CD4-positive, alpha-beta memory T cell (primary cell): Measurements from ENCODE around the gene C20orf204. TPM values are rescaled to one million over a fixed set of nuclear protein-coding genes. Genes with fewer than 3 reads are reported as not detected.
A peak's percentile ranks its signal among the peaks of the same experiment; 100 is the strongest.

Experiments used
- CTCF ChIA-PET: fragments of 350-600 bp; sonication (Branson Sonifier 250); formaldehyde crosslinking; loops from one replicate; lab custom pipeline; 2021; ENCODE audit warnings: inconsistent platforms; ENCODE audit not compliant: partially characterized antibody; lab: Charles Lee
- POLR2A ChIA-PET: fragments of 350-600 bp; sonication (Branson Sonifier 250); formaldehyde crosslinking; loops from one replicate; lab custom pipeline; 2021; ENCODE audit not compliant: partially characterized antibody; lab: Charles Lee
- DNase-seq, 5 donors: peaks; one replicate each; pipeline versions ENCODE4 v3.0.0 to v3.0.0-alpha.2; 2020 to 2022; ENCODE audit warnings: mixed read lengths in 1 of 5
- H3K27ac ChIP-seq: one replicate; pipeline ENCODE4 v1.7.0; 2013; ENCODE audit warnings: low read depth, low read length
- H3K27me3 ChIP-seq: 2 replicates; pipeline ENCODE4 v1.7.0; 2013; ENCODE audit warnings: mild to moderate bottlenecking, low read length, moderate library complexity; ENCODE audit not compliant: insufficient read depth
- H3K36me3 ChIP-seq: 2 replicates; pipeline ENCODE4 v1.7.0; 2013; ENCODE audit warnings: mild to moderate bottlenecking, low read length, moderate library complexity; ENCODE audit not compliant: insufficient read depth
- H3K4me1 ChIP-seq: 2 replicates; pipeline ENCODE4 v1.7.0; 2013; ENCODE audit warnings: mild to moderate bottlenecking, low read length, moderate library complexity; ENCODE audit not compliant: insufficient read depth
- H3K4me3 ChIP-seq, 2 donors: one replicate each; pipeline ENCODE4 v1.7.0; 2013; ENCODE audit warnings: low read length in 2 of 2, mild to moderate bottlenecking in 1 of 2
- H3K9me3 ChIP-seq, 2 donors: one replicate each; pipeline ENCODE4 v1.7.0; 2013; ENCODE audit warnings: low read length in 2 of 2, control low read depth in 1 of 2; ENCODE audit not compliant: control insufficient read depth in 1 of 2
- H3K27ac Mint-ChIP-seq, 7 donors: one replicate each; pipeline ENCODE4 v1.8.0; 2020 to 2021; ENCODE audit warnings: mixed read lengths in 7 of 7, mild to moderate bottlenecking in 6 of 7, inconsistent platforms in 3 of 7, moderate library complexity in 3 of 7
- H3K27me3 Mint-ChIP-seq, 2 donors: one replicate each; pipeline ENCODE4 v1.8.0; 2020 to 2021; ENCODE audit warnings: mixed read lengths in 2 of 2
- H3K36me3 Mint-ChIP-seq, 2 donors: one replicate each; pipeline ENCODE4 v1.8.0; 2020 to 2021; ENCODE audit warnings: mixed read lengths in 2 of 2, inconsistent platforms in 1 of 2, mild to moderate bottlenecking in 1 of 2
- H3K4me1 Mint-ChIP-seq, 4 donors: one replicate each; pipeline ENCODE4 v1.8.0; 2020 to 2021; ENCODE audit warnings: mixed read lengths in 4 of 4, mild to moderate bottlenecking in 1 of 4
- H3K4me3 Mint-ChIP-seq, 8 donors: one replicate each; pipeline ENCODE4 v1.8.0; 2020 to 2021; ENCODE audit warnings: mixed read lengths in 8 of 8, mild to moderate bottlenecking in 7 of 8, moderate library complexity in 6 of 8, inconsistent platforms in 3 of 8
- H3K9me3 Mint-ChIP-seq, 8 donors: one replicate each; pipeline ENCODE4 v1.8.0; 2020 to 2021; ENCODE audit warnings: mixed read lengths in 8 of 8, mild to moderate bottlenecking in 5 of 8, inconsistent platforms in 3 of 8, moderate library complexity in 1 of 8
- intact Hi-C: fragments of 100-400 bp; cut with micrococcal nuclease; formaldehyde crosslinking; loops from one replicate; pipeline ENCODE4 v1.15.1; 2023
- polyA plus RNA-seq, 2 donors: library from polyadenylated mRNA; unstranded; fragments of 300-500 nt; fragmentation: Illumina TruSeq; gene quantifications; one replicate each; pipeline ENCODE4 v1.2.3, GENCODE V29; 2021
- total RNA-seq, 2 experiments: library from RNA; stranded (reverse); gene quantifications; one replicate each; pipeline ENCODE4 v1.2.3, GENCODE V29; 2021

C20orf204 gene
- total and polyA plus RNA-seq, 4 experiments from 2014 or later: 0.22 to 4.1 (median 3.7) TPM; not detected in 1

GRCh38 chr20:64071341-64072332 lies 35.7 kb downstream of the C20orf204 start:
- intact Hi-C loops: no loop called here
- CTCF ChIA-PET: interaction anchor here (0.7 to 1.5 kb wide), 2 partner anchors 17 to 575 kb away, joined by 3 to 4 read pairs; no protein-coding TSS in a partner anchor
- Histone ChIP-seq H3K4me1 (peaks cover 38% of the 10 kb centered on the region), H3K9me3 (no peaks in the 10 kb centered on the region), H3K36me3 (peaks cover 29% of the 10 kb centered on the region), H3K27ac (no peak overlapping the region), H3K4me3 (no peak overlapping the region), H3K27me3 (no peaks in the 10 kb centered on the region)
- DNase-seq: no peak
- H3K4me1 Mint-ChIP-seq: peaks cover 3 to 34% (median 15%) of the 10 kb centered on the region in 4 donors
- no peak overlapping the region for H3K4me3 Mint-ChIP-seq
- POLR2A ChIA-PET: interaction anchor here (0.5 to 1.7 kb wide), 2 partner anchors 12 to 33 kb away, joined by 3 to 6 read pairs; partner anchors contain the start of gene LKAAEAR1
- no peaks in the 10 kb centered on the region for H3K27me3 Mint-ChIP-seq
- peak overlapping the region in 2 of 7 donors; percentile 9 to 41 for H3K27ac Mint-ChIP-seq
- H3K36me3 Mint-ChIP-seq: peaks cover 0 to 24% of the 10 kb centered on the region in 2 donors
- H3K9me3 Mint-ChIP-seq: no peaks in the 10 kb centered on the region

- H3K4me3 Mint-ChIP-seq: no peak overlapping the region
Measured at GRCh38 chr20:64072498-64073063, 36.6 kb downstream of the C20orf204 start.

GRCh38 chr20:64073476-64074183 lies 37.6 kb downstream of the C20orf204 start:
- Mint-ChIP-seq H3K27ac (peak overlapping the region in 2 of 7 donors; percentile 21 to 61), H3K27me3 (no peaks in the 10 kb centered on the region), H3K36me3 (peaks cover 0 to 28% of the 10 kb centered on the region in 2 donors), H3K4me3 (no peak overlapping the region), H3K4me1 (peaks cover 0 to 25% (median 12%) of the 10 kb centered on the region in 4 donors), H3K9me3 (no peaks in the 10 kb centered on the region)
- no peaks in the 10 kb centered on the region for H3K9me3 ChIP-seq
- DNase-seq: no peak
- peaks cover 33% of the 10 kb centered on the region for H3K4me1 ChIP-seq
- ChIA-PET POLR2A (interaction anchor here (1.5 kb wide), 1 partner anchor 9 kb away, joined by 3 read pairs; no protein-coding TSS in a partner anchor), CTCF (interaction anchor here (0.7 kb wide), 1 partner anchor 13 kb away, joined by 3 read pairs; no protein-coding TSS in a partner anchor)
- intact Hi-C loops: no loop called here
- no peak overlapping the region for H3K27ac ChIP-seq
- no peak overlapping the region for H3K4me3 ChIP-seq
- H3K27me3 ChIP-seq: no peaks in the 10 kb centered on the region
- H3K36me3 ChIP-seq: peaks cover 29% of the 10 kb centered on the region

More at GRCh38 chr20:64072498-64073063, 36.6 kb downstream of the C20orf204 start:
- Mint-ChIP-seq H3K9me3 (no peaks in the 10 kb centered on the region), H3K4me1 (peaks cover 0 to 29% (median 11%) of the 10 kb centered on the region in 4 donors), H3K27me3 (no peaks in the 10 kb centered on the region), H3K36me3 (peaks cover 0 to 24% of the 10 kb centered on the region in 2 donors), H3K27ac (peak overlapping the region in 2 of 7 donors; percentile 9 to 41)
- Histone ChIP-seq H3K4me1 (peaks cover 38% of the 10 kb centered on the region), H3K27ac (no peak overlapping the region), H3K4me3 (no peak overlapping the region), H3K27me3 (no peaks in the 10 kb centered on the region), H3K36me3 (peaks cover 29% of the 10 kb centered on the region), H3K9me3 (no peaks in the 10 kb centered on the region)
- intact Hi-C loops: no loop called here
- no peak for DNase-seq
- POLR2A ChIA-PET: interaction anchor here (1.5 to 1.7 kb wide), 2 partner anchors 8 to 11 kb away, joined by 3 to 6 read pairs; partner anchors contain the start of gene LKAAEAR1
- CTCF ChIA-PET: interaction anchor here (0.7 to 0.8 kb wide), 2 partner anchors 11 to 14 kb away, joined by 3 read pairs; no protein-coding TSS in a partner anchor

GRCh38 chr20:64074184-64074789 lies 38.3 kb downstream of the C20orf204 start:
- peaks cover 0 to 32% of the 10 kb centered on the region in 2 donors for H3K36me3 Mint-ChIP-seq
- ChIA-PET CTCF (no interaction called here), POLR2A (interaction anchor here (1.5 kb wide), 1 partner anchor 10 kb away, joined by 3 read pairs; no protein-coding TSS in a partner anchor)
- peaks cover 28% of the 10 kb centered on the region for H3K4me1 ChIP-seq
- no peak overlapping the region for H3K4me3 ChIP-seq
- H3K4me3 Mint-ChIP-seq: no peak overlapping the region
- peaks cover 0 to 24% (median 14%) of the 10 kb centered on the region in 4 donors for H3K4me1 Mint-ChIP-seq
- H3K27me3 ChIP-seq: no peaks in the 10 kb centered on the region
- no peaks in the 10 kb centered on the region for H3K9me3 ChIP-seq
- peaks cover 29% of the 10 kb centered on the region for H3K36me3 ChIP-seq
- DNase-seq: no peak
- intact Hi-C loops: no loop called here
- H3K27ac Mint-ChIP-seq: peak overlapping the region in 1 of 7 donors; percentile 21
- H3K9me3 Mint-ChIP-seq: no peaks in the 10 kb centered on the region
- H3K27ac ChIP-seq: no peak overlapping the region
- H3K27me3 Mint-ChIP-seq: no peaks in the 10 kb centered on the region

GRCh38 chr20:64074963-64075362 lies 39.0 kb downstream of the C20orf204 start:
- Mint-ChIP-seq H3K4me1 (peaks cover 0 to 24% (median 13%) of the 10 kb centered on the region in 4 donors), H3K9me3 (no peaks in the 10 kb centered on the region), H3K27me3 (no peaks in the 10 kb centered on the region), H3K4me3 (no peak overlapping the region), H3K36me3 (peaks cover 0 to 32% of the 10 kb centered on the region in 2 donors), H3K27ac (peak overlapping the region in 1 of 7 donors; percentile 57)
- H3K27me3 ChIP-seq: no peaks in the 10 kb centered on the region
- intact Hi-C loops: no loop called here
- H3K4me1 ChIP-seq: peaks cover 23% of the 10 kb centered on the region
- H3K27ac ChIP-seq: no peak overlapping the region
- POLR2A ChIA-PET: interaction anchor here (3.5 kb wide), 1 partner anchor 9 kb away, joined by 27 read pairs; no protein-coding TSS in a partner anchor
- DNase-seq: no peak
- H3K9me3 ChIP-seq: no peaks in the 10 kb centered on the region
- peaks cover 29% of the 10 kb centered on the region for H3K36me3 ChIP-seq
- CTCF ChIA-PET: interaction anchor here (4.0 kb wide), 1 partner anchor 36 kb away, joined by 22 read pairs; no protein-coding TSS in a partner anchor
- no peak overlapping the region for H3K4me3 ChIP-seq

- POLR2A ChIA-PET: interaction anchor here (0.7 to 3.5 kb wide), 2 partner anchors 10 to 173 kb away, joined by 4 to 27 read pairs; no protein-coding TSS in a partner anchor
- Mint-ChIP-seq H3K9me3 (no peaks in the 10 kb centered on the region), H3K27ac (peak overlapping the region in 3 of 7 donors; percentile 22 to 57 (median 29)), H3K4me3 (peak overlapping the region in 4 of 8 donors; percentile 4 to 57 (median 27)), H3K36me3 (peaks cover 0 to 32% of the 10 kb centered on the region in 2 donors), H3K4me1 (peaks cover 2 to 30% (median 19%) of the 10 kb centered on the region in 4 donors), H3K27me3 (no peaks in the 10 kb centered on the region)
- Histone ChIP-seq H3K27ac (no peak overlapping the region), H3K9me3 (no peaks in the 10 kb centered on the region), H3K36me3 (peaks cover 29% of the 10 kb centered on the region), H3K4me1 (peaks cover 25% of the 10 kb centered on the region), H3K4me3 (no peak overlapping the region), H3K27me3 (no peaks in the 10 kb centered on the region)
- DNase-seq: no peak
- CTCF ChIA-PET: interaction anchor here (4.0 kb wide), 1 partner anchor 36 kb away, joined by 22 read pairs; no protein-coding TSS in a partner anchor
- intact Hi-C loops: no loop called here
Measured at GRCh38 chr20:64075556-64075955, 39.6 kb downstream of the C20orf204 start.
